NCI-H2227 (cell line): ENCODE results near the gene PDE2A.
A peak's percentile ranks its signal among the peaks of the same experiment; 100 is the strongest.

Experiments
- DNase-seq: peaks from one replicate; lab custom pipeline; 2025; ENCODE audit not compliant: unreplicated experiment; lab: John Stamatoyannopoulos, UW

Gene PDE2A

GRCh38 chr11:72684236-72684912, 10.2 kb upstream of the PDE2A start:
- peak; percentile 26 for DNase-seq

GRCh38 chr11:72683782-72684200, 9.6 kb upstream of the PDE2A start:
- peak; percentile 84 for DNase-seq

- DNase-seq = no peak
These were observed 8.6 kb upstream of the PDE2A start for GRCh38 chr11:72682858-72683243.

GRCh38 chr11:72682238-72682857, 8.1 kb upstream of the PDE2A start:
- DNase-seq = no peak

GRCh38 chr11:72681226-72682153, 7.3 kb upstream of the PDE2A start:
- peak; percentile 39 for DNase-seq

GRCh38 chr11:72680624-72681158, 6.5 kb upstream of the PDE2A start:
- no peak for DNase-seq

GRCh38 chr11:72679869-72680268, 5.6 kb upstream of the PDE2A start:
- no peak for DNase-seq

GRCh38 chr11:72678524-72678923, 4.3 kb upstream of the PDE2A start:
- DNase-seq = no peak

- DNase-seq = peak; percentile 56
These were observed 2.7 kb upstream of the PDE2A start for GRCh38 chr11:72676861-72677341.

GRCh38 chr11:72675221-72675620, 999 bp upstream of the PDE2A start:
- no peak for DNase-seq

GRCh38 chr11:72673284-72673942, 809 bp downstream of the PDE2A start:
- DNase-seq = no peak

GRCh38 chr11:72672597-72673238, 1.5 kb downstream of the PDE2A start:
- DNase-seq = no peak

- no peak for DNase-seq
These were observed 2.8 kb downstream of the PDE2A start for GRCh38 chr11:72671152-72672099.

- no peak for DNase-seq
These were observed 4.2 kb downstream of the PDE2A start for GRCh38 chr11:72670041-72670440.

- DNase-seq = no peak
These were observed 4.7 kb downstream of the PDE2A start for GRCh38 chr11:72669527-72669926.

GRCh38 chr11:72668629-72669347, 5.4 kb downstream of the PDE2A start:
- DNase-seq = peak; percentile 20

GRCh38 chr11:72665911-72666472, 8.2 kb downstream of the PDE2A start:
- no peak for DNase-seq

GRCh38 chr11:72662036-72662435, 12.2 kb downstream of the PDE2A start:
- no peak for DNase-seq
